ENCODE results near the gene LPP.

The LPP gene

DNA sequence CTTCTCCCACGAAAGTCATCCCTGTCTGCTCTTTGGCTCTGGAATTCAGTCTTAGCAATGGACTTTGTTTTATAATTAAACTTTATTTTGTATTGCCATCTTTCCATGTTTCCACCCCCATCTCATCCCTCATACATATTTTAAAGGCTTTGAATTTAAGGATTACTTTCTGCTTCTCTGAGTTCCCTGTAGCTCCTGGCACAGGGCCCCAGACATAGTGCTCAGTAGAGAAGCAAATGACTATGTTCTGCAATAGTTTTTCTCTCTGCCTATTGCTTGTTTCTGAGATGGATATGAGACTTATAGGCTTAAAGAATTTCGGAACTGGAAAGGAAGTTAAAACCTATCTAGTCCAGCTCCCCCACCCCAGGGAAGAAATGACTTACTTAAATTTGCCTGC, 197.0 kb downstream of the LPP start:
- DNase-seq (ENCODE audit: extremely low read depth in 1 of 2, low read depth in 1 of 2), result no peak

DNA sequence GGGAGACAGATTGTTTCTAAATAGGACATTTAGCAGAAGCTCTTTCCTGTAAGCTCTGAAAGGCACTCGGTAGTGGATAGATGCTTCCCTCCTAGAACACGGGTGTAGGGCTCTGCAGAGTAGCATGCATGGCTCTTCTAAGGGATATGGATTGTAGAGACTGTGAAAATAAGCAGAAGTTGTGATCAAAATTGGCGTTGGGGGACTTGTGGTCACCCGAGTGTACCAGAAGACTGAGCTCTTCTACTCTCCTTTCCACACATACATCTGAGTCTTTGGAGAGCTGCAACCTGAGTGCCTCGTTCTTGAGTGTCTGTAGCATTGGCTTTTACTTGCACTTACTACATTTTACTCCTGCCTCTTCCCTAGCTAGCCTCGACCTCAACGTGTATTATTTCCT, 197.7 kb downstream of the LPP start:
- DNase-seq (ENCODE audit: extremely low read depth in 1 of 2, low read depth in 1 of 2), result no peak

DNA sequence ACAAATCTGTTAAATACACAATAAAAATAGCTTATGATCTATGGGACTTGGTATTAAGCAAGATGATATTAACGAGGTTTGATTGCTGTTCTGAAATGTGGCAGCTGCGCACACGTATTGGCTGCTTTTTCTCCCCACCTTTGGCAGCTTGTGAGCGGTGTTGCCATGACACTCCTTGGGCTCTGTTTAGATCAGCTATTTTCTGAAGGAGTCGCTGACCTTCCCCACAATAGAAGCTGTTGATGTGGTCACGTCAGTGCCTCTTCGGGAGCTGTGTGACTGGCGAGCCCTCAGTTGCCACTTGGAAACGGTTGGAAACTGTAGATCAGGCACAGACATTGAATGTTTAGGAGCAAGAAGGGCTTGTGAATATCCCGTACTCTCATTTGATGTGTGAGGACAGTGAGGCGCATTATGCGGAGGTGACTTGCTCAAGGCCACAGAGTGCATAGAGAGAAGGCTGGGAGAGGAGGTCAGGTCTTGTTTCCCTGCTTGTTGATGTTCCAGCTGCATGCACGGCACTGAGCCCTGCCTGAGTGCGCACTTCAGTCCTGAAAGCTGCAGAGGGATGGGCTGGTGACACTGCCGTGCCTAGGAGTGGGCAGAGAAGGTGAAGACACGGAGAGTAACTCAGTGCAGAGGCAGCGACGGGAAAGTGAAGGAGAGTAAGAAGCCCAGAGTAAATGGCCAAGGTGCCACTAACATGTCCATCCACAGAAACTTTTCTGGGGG, 198.4 kb downstream of the LPP start:
- DNase-seq (ENCODE audit: extremely low read depth in 1 of 2, low read depth in 1 of 2), result no peak

DNA sequence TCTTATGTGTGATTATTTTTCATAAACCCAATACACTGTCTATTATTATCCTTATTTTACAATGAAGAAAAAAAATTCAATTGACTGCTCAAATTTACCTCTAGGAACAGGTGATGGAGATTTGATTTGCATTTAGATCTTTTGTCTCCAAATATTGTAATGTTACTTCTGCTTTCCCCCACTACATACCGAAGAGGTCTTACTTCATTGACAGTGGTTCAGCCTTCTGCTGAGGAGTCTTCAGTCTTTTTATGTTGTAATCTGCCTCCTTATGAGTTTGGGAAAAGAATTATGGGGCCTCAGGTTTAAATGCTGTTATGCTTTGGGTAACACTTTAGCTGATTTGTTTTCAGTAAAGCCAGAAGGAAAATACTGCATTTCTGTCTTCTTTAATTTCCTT, 199.5 kb downstream of the LPP start:
- no peak for DNase-seq (ENCODE audit: extremely low read depth in 1 of 2, low read depth in 1 of 2)

DNA sequence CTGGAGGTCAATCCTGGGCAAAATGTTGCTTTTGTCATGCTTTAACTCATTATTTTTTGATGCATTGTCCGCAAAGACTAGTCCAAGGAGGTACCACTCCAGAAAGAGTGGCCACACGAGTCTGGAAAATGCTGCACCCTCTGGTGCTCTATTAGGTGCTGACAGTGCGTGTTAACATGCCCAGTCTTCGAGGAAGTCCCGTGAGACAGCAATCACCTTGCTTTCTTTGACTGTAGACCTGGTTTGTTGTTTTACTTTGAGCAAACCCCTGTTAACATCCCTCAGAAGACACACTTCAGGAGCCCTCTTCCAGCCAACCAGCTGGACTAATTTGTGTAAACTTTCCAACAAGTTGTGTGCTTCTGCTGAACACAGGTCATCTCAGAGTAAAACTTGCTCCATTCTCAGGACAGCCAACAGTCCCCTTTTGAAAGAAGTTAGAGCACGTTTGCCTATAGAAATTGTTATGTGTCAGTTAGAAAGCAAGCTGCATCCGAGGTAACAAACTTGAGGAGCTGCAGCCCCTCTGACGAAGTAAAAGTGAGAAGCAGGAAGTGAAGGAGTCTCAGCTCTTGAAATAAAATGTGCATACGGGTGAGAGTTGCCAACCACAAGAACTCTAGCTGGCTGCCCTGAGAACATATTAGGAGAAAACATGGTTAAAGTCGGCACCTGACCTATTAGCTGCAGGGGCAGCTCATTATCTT, 205.0 kb downstream of the LPP start:
- DNase-seq (ENCODE audit: extremely low read depth in 1 of 2, low read depth in 1 of 2), result no peak

DNA sequence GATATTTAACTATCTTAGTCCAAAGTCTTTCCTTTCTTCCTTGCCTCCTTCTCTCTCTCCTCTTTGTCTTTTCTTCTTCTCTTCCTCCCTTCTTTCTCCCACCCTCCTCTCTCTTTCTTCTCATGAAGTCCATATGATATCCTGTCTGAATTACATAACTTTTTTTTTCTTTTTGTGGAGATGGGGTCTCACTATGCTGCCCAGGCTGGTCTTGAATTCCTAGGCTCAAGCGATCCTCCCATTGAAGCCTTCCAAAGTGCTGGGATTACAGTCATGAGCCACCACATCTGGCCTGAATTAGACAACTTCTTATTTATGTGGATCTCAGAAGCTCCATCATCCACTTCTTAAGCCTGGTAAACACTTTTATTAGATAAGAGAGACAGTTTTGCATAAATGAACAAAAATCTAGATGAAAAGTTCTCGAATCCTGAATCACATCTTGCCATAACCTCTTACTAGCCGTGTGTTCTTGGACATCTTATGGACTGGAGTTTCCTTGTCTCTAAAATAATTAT, 206.5 kb downstream of the LPP start:
- DNase-seq (ENCODE audit: extremely low read depth in 1 of 2, low read depth in 1 of 2), result no peak

DNA sequence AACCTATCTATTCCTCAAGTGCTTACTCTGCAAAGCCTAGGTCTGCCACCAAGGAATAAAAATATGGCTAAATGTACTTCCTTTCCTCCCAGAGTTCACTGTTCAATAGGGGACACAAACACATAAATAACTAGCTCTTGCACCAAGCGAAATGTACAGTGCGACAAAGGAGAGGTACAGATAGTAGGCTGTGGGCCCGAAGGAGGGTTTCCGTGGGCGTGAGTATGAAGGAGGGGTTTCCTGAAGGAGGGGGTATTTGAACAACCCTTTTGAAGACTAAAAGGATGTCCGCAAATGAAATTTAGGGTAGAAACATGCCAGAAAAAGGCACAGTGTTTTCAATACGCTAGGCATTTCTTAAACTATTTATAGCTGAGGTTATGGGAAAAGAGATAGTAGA, 207.9 kb downstream of the LPP start:
- DNase-seq (ENCODE audit: extremely low read depth in 1 of 2, low read depth in 1 of 2), result no peak

DNA sequence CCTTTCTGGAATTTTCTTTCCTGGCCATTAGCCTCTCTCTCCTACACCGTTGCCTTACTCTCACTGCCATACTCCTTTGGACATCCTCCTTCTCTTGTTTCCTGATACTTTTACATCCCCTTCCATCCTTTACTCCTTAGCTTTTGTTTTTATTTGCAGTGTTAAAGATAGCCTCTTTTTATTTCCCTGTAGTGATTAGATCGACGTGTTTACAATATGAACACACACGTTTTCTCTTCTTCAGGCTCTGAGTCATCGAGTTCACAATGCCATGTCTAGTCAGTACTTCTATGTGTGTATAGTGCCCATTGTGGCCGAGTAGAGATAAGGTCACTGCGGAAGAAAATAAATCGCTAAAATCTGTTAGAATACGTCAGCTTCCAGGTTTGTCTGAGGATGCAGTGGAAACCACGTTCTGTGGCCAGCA, 208.5 kb downstream of the LPP start:
- no peak for DNase-seq (ENCODE audit: extremely low read depth in 1 of 2, low read depth in 1 of 2)

DNA sequence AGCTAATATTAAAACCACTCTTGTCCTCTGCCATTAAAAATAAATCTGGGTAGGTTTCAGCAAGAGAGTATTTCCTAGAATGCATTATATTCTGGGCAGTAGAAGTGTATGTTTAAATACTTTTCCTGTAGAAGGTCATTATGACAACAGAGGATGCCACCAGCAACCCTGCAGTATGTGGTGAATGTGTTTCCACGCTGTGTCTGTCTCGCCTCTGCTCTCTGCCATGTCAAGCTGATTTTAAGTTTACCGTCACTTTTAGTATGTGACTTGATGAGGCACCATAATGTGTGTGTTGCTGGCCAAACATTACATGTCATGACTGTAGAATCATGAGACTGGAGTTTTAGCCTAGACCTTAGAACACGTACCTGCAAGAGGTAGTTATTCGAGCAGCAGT, 211.2 kb downstream of the LPP start:
- DNase-seq (ENCODE audit: extremely low read depth in 1 of 2, low read depth in 1 of 2), result no peak

DNA sequence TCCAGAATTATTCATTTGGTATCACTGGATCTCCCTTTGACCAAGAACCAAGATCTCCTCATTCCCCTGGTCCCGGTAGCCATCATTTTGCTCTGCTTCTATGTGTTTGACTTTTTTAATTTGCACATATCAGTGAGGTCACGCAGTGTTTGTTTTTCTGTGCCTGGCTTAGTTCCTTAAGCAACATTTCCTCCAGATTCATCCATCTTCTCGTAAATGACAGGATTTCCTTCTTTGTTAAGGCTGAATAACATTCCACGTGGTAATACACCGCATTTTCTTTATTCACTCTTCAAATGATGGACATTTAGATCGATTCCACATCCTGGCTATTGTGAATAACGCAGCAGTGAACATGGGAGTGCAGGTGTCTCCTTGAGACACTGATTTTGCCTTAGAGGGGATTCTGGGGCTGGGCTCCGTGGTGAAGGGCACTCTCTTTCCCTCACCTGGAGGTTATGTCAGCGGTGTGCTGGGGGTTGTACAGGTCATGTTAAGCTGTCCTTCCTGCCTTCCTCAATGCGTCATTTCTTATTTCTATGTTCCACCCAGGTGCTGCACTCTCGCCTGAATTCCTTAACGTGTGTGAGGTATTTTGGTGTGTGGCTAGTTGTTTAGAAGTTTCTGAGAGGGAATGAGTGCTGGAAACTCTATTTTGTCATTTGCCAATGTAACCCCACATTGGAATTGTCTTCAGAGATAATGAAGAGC, 212.2 kb downstream of the LPP start:
- no peak for DNase-seq (ENCODE audit: extremely low read depth in 1 of 2, low read depth in 1 of 2)

DNA sequence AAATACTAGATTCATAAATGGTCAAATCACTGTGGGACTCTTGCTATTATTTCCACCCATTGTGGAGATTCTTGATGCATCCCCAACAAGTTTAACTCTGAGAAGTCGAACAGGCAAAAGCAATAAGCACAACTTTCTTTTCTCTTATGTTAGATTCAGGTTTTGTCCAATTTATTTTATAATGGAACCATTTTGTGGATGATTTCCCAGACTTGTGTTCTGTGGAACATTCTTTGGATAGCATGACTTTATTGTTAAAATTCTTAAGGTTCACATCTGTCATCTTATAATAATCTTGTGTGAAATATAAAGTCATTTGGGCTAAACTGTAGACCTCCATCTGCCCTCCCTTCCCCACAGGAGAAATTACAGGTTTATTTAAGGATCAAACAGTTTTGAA, 213.7 kb downstream of the LPP start:
- DNase-seq (ENCODE audit: extremely low read depth in 1 of 2, low read depth in 1 of 2), result no peak

DNA sequence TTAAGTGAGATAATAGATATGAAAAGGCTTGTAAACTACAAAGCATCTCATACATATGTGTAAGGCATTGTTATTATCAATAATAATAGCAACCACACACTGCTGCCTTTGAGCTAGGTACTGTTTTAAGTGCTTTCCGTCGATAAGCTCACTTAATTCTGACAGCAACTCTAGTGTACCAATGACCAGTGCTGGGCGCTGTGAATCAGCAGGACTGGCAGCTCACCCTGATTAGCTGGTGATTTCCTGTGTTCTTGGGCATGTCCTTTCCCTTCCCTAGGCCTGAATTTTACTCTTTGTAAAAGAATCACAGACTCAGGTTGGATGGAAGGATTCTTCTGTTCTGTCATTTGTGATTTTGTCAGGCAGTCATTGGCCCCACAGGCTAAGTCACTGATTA, 215.6 kb downstream of the LPP start:
- DNase-seq (ENCODE audit: extremely low read depth in 1 of 2, low read depth in 1 of 2), result no peak

DNA sequence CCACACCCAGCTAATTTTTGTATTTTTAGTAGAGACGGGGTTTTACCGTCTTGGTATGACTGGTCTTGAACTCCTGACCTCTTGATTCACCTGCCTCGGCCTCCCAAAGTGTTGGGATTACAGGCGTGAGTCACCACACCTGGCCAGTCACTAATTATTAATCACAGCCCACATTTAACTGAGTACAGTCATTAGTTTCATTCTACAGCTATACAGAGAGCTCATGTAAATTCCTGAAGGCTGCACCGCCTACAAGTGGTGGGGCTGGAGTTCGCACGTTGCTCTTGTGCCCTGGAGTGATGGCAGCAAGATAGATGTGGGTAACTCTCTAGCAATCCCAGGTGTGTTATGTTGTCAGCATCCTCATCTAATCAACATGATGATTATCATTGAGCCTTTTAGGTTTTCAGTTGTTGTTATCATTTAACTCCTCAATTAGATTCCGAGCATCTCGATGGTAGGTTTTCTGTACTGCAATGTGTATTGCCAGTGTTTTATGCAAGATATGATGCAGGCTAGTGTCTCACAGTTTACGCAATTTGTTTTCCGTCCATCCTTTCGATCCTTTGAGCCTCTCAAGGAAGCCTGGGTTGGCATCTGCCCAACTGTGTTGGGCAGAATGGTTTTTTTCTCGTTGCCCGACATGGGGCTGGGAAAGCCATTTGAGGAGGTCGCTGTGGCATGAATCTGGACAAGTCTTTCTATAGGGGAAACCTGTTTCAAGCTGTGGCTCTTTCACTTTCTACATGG, 216.3 kb downstream of the LPP start:
- no peak for DNase-seq (ENCODE audit: extremely low read depth in 1 of 2, low read depth in 1 of 2)

DNA sequence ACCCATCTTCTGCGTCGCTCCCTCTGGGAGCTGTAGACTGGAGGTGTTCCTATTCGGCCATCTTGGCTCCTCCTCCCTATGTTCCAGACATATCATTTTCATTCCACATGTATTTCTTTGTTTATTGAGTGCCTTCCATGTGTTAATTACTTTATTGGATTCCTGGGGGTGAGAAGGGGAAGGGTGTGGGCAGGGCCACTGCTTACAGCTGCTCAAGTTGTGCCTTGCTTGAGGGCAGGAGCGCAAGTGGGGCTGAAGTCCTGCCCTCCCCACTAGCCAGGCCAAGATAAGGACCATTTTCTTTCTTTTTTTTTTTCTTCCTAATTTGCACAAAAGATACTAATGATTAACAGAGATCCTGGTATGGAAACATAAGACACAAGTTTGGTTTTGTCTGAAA, 224.8 kb downstream of the LPP start:
- no peak for DNase-seq (ENCODE audit: extremely low read depth in 1 of 2, low read depth in 1 of 2)

DNA sequence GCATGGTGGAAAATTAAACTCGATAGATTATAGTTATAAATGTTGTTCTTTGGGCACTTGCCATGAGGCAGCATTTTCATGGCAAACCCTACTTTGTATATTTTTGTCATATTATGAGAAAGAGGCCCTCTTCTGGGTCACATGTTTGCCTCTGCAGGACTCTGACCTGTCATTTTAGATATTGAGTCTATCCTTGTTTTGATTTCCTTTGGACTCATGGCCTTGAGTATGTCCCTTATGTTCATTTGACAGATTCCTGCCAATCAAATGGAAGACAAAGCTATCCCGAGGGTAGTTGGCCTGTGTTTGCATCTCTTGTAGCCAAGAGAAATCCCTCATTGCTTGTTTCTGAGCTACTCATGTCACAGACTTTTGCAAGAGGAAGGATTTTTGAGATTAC, 226.3 kb downstream of the LPP start:
- no peak for DNase-seq (ENCODE audit: extremely low read depth in 1 of 2, low read depth in 1 of 2)

DNA sequence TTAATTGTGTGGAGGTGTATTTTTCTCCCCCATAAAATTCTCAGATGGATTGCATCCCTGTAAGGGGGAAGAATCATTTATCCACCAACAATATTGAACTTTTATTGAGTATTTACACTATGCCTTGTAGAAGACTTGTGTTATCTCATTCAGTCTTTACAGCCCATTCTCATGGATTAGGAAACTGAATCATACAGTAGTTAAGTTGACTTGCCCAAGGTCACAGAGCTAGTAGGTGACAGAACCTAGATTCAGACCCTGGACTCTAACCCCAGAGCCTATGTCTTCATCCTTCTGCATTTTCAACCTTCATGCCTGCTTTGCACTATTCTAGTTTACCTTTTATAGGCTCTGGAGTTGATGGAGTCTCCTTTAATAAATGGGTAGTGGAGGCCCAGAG, 226.8 kb downstream of the LPP start:
- no peak for DNase-seq (ENCODE audit: extremely low read depth in 1 of 2, low read depth in 1 of 2)

DNA sequence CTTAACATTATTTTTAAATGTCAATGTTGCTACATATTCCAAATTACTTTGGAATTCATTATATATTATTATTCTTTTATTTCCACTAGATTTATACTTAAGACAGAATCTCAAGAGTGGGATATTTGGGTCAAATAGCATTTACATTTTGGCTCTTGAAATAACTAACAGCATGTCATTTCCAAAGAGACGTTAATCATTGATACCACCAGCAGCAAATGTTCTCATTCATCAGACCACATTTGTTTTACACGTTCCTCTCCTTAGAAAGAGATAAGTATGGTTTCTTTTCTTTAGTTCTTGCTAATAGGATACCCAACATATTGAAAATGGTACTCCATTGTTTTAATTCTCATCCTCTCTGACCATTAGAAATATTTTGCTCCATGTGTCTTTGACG, 229.8 kb downstream of the LPP start:
- DNase-seq (ENCODE audit: extremely low read depth in 1 of 2, low read depth in 1 of 2), result no peak

DNA sequence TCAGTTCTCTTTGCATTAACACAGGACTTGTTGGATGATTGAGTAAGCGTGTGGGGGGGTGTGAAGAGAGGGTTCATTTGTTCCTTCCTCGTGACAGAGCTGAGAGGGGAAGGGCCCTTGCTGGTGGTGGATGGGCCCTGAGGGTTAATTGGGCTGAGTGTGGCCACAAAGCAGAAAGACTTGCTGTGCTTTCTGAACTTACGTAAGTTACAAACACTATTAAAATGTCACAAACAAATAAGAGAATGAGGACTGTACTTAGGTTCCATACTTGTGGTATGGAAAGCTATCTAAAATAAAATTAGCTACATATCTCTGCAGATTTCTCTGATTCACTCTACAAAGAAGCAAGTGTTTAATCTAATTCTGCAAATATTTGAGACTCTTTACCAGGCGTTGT, 231.3 kb downstream of the LPP start:
- no peak for DNase-seq (ENCODE audit: extremely low read depth in 1 of 2, low read depth in 1 of 2)

DNA sequence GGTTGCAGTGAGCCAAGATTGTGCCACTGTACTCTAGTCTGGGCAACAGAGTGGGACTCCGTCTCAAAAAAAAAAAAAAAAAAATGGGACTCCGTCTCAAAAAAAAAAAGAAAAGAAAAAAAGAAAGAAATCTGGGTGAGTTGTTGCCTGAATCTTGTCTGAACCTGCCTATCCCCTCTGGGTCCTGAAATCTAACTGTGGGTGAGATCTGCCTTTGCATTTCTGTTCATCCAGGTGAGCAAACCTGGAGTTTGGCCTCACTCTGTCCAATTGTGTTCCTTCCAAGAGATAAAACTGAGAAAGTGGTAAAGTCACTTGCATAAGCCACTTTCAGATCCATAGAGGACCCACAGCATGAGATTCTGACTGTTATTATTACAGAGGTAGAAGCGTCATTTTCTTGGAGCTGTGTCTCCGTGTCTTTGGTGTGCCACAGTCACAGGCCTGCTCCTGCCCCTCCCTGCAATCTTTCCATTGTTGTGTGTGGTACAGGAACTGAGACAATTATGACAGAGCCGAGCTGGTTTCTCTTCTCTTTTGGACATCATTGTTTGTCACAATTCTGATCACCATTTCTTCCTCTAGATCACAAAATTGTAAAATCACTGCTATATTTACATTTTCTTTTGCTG, 235.9 kb downstream of the LPP start:
- no peak for DNase-seq (ENCODE audit: extremely low read depth in 1 of 2, low read depth in 1 of 2)

DNA sequence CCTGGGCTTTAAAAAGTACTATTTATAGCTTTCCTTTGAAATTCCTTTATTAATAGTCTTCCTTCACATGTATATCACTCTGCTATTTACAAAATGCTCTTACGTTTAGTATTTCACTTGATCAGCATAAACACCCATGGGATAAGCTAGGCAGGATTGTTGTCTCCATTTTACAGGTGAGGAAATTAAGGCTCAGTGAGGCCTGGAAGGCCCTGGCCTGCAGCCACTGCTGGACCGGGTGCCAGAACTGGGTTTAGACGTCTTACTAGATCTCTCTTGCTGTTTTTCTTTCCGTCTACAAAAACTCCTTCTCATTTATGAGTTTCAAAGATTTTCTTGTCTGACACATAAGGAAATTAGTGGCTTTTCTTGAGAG, 236.4 kb downstream of the LPP start:
- DNase-seq (ENCODE audit: extremely low read depth in 1 of 2, low read depth in 1 of 2), result no peak
